Measurements from ENCODE around the gene SLC17A3. TPM values are rescaled to one million over a fixed set of nuclear protein-coding genes. Genes with fewer than 3 reads are reported as not detected.

SLC17A3 gene
- polyA plus RNA-seq, 1 donor from 2014 or later = not detected

DNA sequence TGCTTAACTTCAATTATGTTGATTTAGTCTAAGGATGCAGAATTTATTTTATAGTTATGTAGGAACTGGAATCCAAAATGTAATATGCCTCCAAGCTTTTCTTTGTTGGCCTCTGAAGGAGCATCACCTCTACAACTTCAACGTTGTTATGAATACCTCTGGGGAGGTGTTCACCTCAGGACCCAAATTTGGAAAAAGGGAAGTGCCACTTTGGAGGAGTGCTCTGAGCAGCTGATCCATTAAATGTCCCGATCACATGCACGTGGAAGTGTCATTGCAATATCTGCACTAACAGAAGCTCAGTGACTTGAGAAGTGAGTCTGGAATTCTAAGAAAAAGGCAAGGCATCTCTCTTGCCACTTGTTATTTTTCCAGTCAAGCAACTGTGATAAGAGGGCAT is 22.2 kb upstream of the SLC17A3 start:
- H3K4me2 ChIP-seq (ENCODE audit: low read length) = no peak overlapping the region
- no peaks in the 10 kb centered on the region for H3K27me3 ChIP-seq (ENCODE audit: insufficient read depth, low read depth, low read length)
- H4K20me1 ChIP-seq (ENCODE audit: insufficient read depth) = no peaks in the 10 kb centered on the region
- no peak overlapping the region for H3K4me3 ChIP-seq (ENCODE audit: low read length)
- H3K9me3 ChIP-seq (ENCODE audit: low read length) = no peaks in the 10 kb centered on the region
- H3K79me2 ChIP-seq (replicated peaks; ENCODE audit: insufficient read depth, low read length) = no peaks in the 10 kb centered on the region
- no peak overlapping the region for H3K27ac ChIP-seq (ENCODE audit: low read length)
- H3K9me2 ChIP-seq (ENCODE audit: insufficient read depth, low read length) = no peaks in the 10 kb centered on the region
- H3K9ac ChIP-seq (ENCODE audit: low read length) = no peak overlapping the region
- H3F3A ChIP-seq (ENCODE audit: insufficient read depth, low read length, poor library complexity, severe bottlenecking) = no peaks in the 10 kb centered on the region
- no peaks in the 10 kb centered on the region for H3K36me3 ChIP-seq (ENCODE audit: insufficient read depth, low read length)
- no peak overlapping the region for H2AFZ ChIP-seq (ENCODE audit: low read depth, low read length)
- TF ChIP-seq, protein P1, sequence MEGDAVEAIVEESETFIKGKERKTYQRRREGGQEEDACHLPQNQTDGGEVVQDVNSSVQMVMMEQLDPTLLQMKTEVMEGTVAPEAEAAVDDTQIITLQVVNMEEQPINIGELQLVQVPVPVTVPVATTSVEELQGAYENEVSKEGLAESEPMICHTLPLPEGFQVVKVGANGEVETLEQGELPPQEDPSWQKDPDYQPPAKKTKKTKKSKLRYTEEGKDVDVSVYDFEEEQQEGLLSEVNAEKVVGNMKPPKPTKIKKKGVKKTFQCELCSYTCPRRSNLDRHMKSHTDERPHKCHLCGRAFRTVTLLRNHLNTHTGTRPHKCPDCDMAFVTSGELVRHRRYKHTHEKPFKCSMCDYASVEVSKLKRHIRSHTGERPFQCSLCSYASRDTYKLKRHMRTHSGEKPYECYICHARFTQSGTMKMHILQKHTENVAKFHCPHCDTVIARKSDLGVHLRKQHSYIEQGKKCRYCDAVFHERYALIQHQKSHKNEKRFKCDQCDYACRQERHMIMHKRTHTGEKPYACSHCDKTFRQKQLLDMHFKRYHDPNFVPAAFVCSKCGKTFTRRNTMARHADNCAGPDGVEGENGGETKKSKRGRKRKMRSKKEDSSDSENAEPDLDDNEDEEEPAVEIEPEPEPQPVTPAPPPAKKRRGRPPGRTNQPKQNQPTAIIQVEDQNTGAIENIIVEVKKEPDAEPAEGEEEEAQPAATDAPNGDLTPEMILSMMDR (IDR thresholded peaks at IDR 0.05; ENCODE audit: poor library complexity, severe bottlenecking) = no peak
- no peak for TF ChIP-seq MXI1 (conservative IDR thresholded peaks at IDR 0.05; ENCODE audit: poor library complexity, severe bottlenecking)
- TF ChIP-seq EZH2 (IDR thresholded peaks at IDR 0.05; ENCODE audit: borderline replicate concordance, insufficient read depth, low read length, poor library complexity, severe bottlenecking) = no peak
- no peak for TF ChIP-seq EP300 (conservative IDR thresholded peaks at IDR 0.05; ENCODE audit: poor library complexity, severe bottlenecking)
- TF ChIP-seq TAF1 (IDR thresholded peaks at IDR 0.05; ENCODE audit: low read depth) = no peak
- no peak for TF ChIP-seq RAD21 (conservative IDR thresholded peaks at IDR 0.05)

DNA sequence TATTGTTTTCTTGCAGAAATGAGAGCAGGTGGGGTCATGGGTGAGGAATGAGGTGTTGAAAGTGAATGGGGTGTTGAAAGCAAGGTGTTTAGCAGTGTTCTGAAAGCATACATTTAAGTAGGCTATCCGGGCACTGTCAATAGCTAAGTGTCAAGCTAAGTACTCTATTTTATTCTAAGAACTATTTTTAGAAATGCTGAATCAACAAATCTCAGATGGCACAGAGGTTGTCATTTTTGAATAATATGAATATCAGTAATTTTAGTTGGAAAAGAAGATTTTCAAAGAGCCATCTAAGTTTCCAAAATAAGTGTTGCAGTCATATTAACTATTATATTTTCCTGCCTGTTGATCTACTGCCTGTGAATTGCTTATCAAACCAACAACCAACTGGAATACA is 21.7 kb upstream of the SLC17A3 start:
- Histone ChIP-seq H3K9me3 (ENCODE audit: low read length) (no peaks in the 10 kb centered on the region), H3K36me3 (ENCODE audit: insufficient read depth, low read length) (no peaks in the 10 kb centered on the region), H4K20me1 (ENCODE audit: insufficient read depth) (no peaks in the 10 kb centered on the region), H3K9ac (ENCODE audit: low read length) (no peak overlapping the region), H3K9me2 (ENCODE audit: insufficient read depth, low read length) (no peaks in the 10 kb centered on the region), H3K27ac (ENCODE audit: low read length) (no peak overlapping the region), H3K4me2 (ENCODE audit: low read length) (no peak overlapping the region), H3K79me2 (replicated peaks; ENCODE audit: insufficient read depth, low read length) (no peaks in the 10 kb centered on the region), H3K27me3 (ENCODE audit: insufficient read depth, low read depth, low read length) (no peaks in the 10 kb centered on the region), H3F3A (ENCODE audit: insufficient read depth, low read length, poor library complexity, severe bottlenecking) (no peaks in the 10 kb centered on the region), H2AFZ (ENCODE audit: low read depth, low read length) (no peak overlapping the region), H3K4me3 (ENCODE audit: low read length) (no peak overlapping the region)
- TF ChIP-seq TAF1 (IDR thresholded peaks at IDR 0.05; ENCODE audit: low read depth) (no peak), MXI1 (conservative IDR thresholded peaks at IDR 0.05; ENCODE audit: poor library complexity, severe bottlenecking) (no peak), EZH2 (IDR thresholded peaks at IDR 0.05; ENCODE audit: borderline replicate concordance, insufficient read depth, low read length, poor library complexity, severe bottlenecking) (no peak), POLR2AphosphoS5 (IDR thresholded peaks at IDR 0.05) (no peak), RAD21 (conservative IDR thresholded peaks at IDR 0.05) (no peak), SMC3 (conservative IDR thresholded peaks at IDR 0.05; ENCODE audit: poor library complexity) (no peak)
- TF ChIP-seq, protein P1 (IDR thresholded peaks at IDR 0.05; ENCODE audit: poor library complexity, severe bottlenecking) = no peak
- TF ChIP-seq, protein P2, sequence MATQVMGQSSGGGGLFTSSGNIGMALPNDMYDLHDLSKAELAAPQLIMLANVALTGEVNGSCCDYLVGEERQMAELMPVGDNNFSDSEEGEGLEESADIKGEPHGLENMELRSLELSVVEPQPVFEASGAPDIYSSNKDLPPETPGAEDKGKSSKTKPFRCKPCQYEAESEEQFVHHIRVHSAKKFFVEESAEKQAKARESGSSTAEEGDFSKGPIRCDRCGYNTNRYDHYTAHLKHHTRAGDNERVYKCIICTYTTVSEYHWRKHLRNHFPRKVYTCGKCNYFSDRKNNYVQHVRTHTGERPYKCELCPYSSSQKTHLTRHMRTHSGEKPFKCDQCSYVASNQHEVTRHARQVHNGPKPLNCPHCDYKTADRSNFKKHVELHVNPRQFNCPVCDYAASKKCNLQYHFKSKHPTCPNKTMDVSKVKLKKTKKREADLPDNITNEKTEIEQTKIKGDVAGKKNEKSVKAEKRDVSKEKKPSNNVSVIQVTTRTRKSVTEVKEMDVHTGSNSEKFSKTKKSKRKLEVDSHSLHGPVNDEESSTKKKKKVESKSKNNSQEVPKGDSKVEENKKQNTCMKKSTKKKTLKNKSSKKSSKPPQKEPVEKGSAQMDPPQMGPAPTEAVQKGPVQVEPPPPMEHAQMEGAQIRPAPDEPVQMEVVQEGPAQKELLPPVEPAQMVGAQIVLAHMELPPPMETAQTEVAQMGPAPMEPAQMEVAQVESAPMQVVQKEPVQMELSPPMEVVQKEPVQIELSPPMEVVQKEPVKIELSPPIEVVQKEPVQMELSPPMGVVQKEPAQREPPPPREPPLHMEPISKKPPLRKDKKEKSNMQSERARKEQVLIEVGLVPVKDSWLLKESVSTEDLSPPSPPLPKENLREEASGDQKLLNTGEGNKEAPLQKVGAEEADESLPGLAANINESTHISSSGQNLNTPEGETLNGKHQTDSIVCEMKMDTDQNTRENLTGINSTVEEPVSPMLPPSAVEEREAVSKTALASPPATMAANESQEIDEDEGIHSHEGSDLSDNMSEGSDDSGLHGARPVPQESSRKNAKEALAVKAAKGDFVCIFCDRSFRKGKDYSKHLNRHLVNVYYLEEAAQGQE (IDR thresholded peaks at IDR 0.05; ENCODE audit: borderline replicate concordance) = no peak
